Loucy (cell line): ENCODE results near the gene MYH6.

ENCODE experiments used
- EZH2phosphoT487 ChIP-seq: fragments of 200-600 bp; IDR thresholded peaks from 2 replicates; pipeline ENCODE4 v1.6.1; 2018; ENCODE audit warnings: antibody characterized with exemption, mild to moderate bottlenecking, moderate library complexity, borderline replicate concordance
- TF ChIP-seq, protein P1 (sequence below): fragments of 200-600 bp; sonication (generic); conservative IDR thresholded peaks from 2 replicates; pipeline ENCODE4 v1.5.1; 2014; ENCODE audit warnings: mild to moderate bottlenecking, antibody characterized with exemption, low read length

DNA sequence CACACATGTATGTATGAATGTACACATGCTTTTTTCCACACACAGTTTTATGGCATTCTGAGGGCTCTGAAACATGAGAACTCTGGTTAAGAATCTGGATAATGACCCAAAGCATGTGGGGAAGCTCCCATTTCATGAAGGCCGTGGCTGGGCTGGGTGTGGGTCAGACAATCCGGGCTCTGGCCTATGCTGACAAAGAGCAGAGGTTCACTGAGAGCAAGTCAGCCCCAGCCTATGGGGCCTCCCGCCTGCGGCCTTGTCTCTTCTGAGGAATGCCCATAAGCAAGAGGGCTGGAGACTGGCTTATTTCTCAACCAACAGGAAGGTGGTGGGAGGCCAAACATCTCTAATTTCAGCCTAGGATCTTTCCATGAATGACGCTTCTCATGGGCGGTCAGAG is 8.5 kb downstream of the MYH6 start:
- TF ChIP-seq, protein P1, sequence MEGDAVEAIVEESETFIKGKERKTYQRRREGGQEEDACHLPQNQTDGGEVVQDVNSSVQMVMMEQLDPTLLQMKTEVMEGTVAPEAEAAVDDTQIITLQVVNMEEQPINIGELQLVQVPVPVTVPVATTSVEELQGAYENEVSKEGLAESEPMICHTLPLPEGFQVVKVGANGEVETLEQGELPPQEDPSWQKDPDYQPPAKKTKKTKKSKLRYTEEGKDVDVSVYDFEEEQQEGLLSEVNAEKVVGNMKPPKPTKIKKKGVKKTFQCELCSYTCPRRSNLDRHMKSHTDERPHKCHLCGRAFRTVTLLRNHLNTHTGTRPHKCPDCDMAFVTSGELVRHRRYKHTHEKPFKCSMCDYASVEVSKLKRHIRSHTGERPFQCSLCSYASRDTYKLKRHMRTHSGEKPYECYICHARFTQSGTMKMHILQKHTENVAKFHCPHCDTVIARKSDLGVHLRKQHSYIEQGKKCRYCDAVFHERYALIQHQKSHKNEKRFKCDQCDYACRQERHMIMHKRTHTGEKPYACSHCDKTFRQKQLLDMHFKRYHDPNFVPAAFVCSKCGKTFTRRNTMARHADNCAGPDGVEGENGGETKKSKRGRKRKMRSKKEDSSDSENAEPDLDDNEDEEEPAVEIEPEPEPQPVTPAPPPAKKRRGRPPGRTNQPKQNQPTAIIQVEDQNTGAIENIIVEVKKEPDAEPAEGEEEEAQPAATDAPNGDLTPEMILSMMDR: no peak
- no peak for TF ChIP-seq EZH2phosphoT487
